Muscle layer of colon (tissue), 2 donors: Measurements from ENCODE around the gene SDF2L1.
"Not testable (repeated sequence)": the region's sequence is repeated elsewhere in the genome, so short reads cannot be mapped to it uniquely, and the experiment has no call there.

Experiments used
- H3K27ac ChIP-seq: one replicate; pipeline ENCODE4 v1.7.0; 2013; ENCODE audit warnings: low read depth, mild to moderate bottlenecking, low read length, moderate library complexity
- H3K27me3 ChIP-seq, 2 donors: one replicate each; pipeline ENCODE4 v1.7.0; 2013; ENCODE audit warnings: low read length in 2 of 2, mild to moderate bottlenecking in 2 of 2; ENCODE audit not compliant: insufficient read depth in 2 of 2, control insufficient read depth in 1 of 2
- H3K36me3 ChIP-seq: one replicate; pipeline ENCODE4 v1.7.0; 2013; ENCODE audit warnings: mild to moderate bottlenecking, low read length; ENCODE audit not compliant: insufficient read depth
- H3K4me1 ChIP-seq: one replicate; pipeline ENCODE4 v1.7.0; 2013; ENCODE audit warnings: mild to moderate bottlenecking, low read length; ENCODE audit not compliant: insufficient read depth
- H3K4me3 ChIP-seq, 2 donors: one replicate each; pipeline ENCODE4 v1.7.0; 2013; ENCODE audit warnings: low read length in 2 of 2, low read depth in 1 of 2, mild to moderate bottlenecking in 1 of 2, moderate library complexity in 1 of 2
- H3K9ac ChIP-seq: one replicate; pipeline ENCODE4 v1.7.0; 2013; ENCODE audit warnings: low read length
- H3K9me3 ChIP-seq: one replicate; pipeline ENCODE4 v1.7.0; 2013; ENCODE audit warnings: mild to moderate bottlenecking, low read length
- donor health status: abdominal sarcoma.
- donor health status: Adenocarcinoma of cecum.

The SDF2L1 gene

GRCh38 chr22:21641789-21642583 is at the start of gene SDF2L1:
TSS of gene SDF2L1 (plus strand) at chr22:21642302. CDS start at chr22:21642337, 35 bp downstream.
- Histone ChIP-seq H3K27ac (peak within 1 kb of the TSS; percentile 61), H3K9ac (peak within 1 kb of the TSS; percentile 42), H3K36me3 (no peaks in the 10 kb centered on the region), H3K4me3 (peak within 1 kb of the TSS; percentile 54 to 73), H3K4me1 (peaks cover 18% of the 10 kb centered on the region), H3K27me3 (no peaks in the 10 kb centered on the region), H3K9me3 (no peaks in the 10 kb centered on the region)

GRCh38 chr22:21592422-21592821 is 49.7 kb upstream of the SDF2L1 start:
- no peaks in the 10 kb centered on the region for H3K27me3 ChIP-seq
- no peak overlapping the region for H3K4me3 ChIP-seq
- H3K4me1 ChIP-seq = peaks cover 29% of the 10 kb centered on the region
- H3K27ac ChIP-seq = no peak overlapping the region
- no peak overlapping the region for H3K9ac ChIP-seq
- no peaks in the 10 kb centered on the region for H3K9me3 ChIP-seq
- H3K36me3 ChIP-seq = peaks cover 34% of the 10 kb centered on the region

GRCh38 chr22:21593406-21594232 is 48.5 kb upstream of the SDF2L1 start:
- Histone ChIP-seq H3K27ac (no peak overlapping the region), H3K4me1 (peaks cover 21% of the 10 kb centered on the region), H3K9ac (no peak overlapping the region), H3K9me3 (no peaks in the 10 kb centered on the region), H3K36me3 (peaks cover 34% of the 10 kb centered on the region), H3K27me3 (no peaks in the 10 kb centered on the region), H3K4me3 (no peak overlapping the region)

GRCh38 chr22:21594865-21595452 is 47.1 kb upstream of the SDF2L1 start:
- Histone ChIP-seq H3K27me3 (no peaks in the 10 kb centered on the region), H3K9me3 (no peaks in the 10 kb centered on the region), H3K36me3 (peaks cover 34% of the 10 kb centered on the region), H3K27ac (no peak overlapping the region), H3K4me3 (no peak overlapping the region), H3K9ac (no peak overlapping the region), H3K4me1 (peaks cover 21% of the 10 kb centered on the region)

- H3K4me3 ChIP-seq = not testable (repeated sequence)
- Histone ChIP-seq H3K36me3 (peaks cover 34% of the 10 kb centered on the region), H3K4me1 (peaks cover 10% of the 10 kb centered on the region)
Observed at GRCh38 chr22:21596356-21597135, 45.6 kb upstream of the SDF2L1 start.

GRCh38 chr22:21598302-21598701 is 43.8 kb upstream of the SDF2L1 start:
- Histone ChIP-seq H3K9me3 (no peaks in the 10 kb centered on the region), H3K27ac (no peak overlapping the region), H3K36me3 (peaks cover 25% of the 10 kb centered on the region), H3K4me3 (no peak overlapping the region), H3K27me3 (no peaks in the 10 kb centered on the region), H3K9ac (no peak overlapping the region), H3K4me1 (peaks cover 8% of the 10 kb centered on the region)

More at GRCh38 chr22:21596356-21597135, 45.6 kb upstream of the SDF2L1 start:
- H3K9ac ChIP-seq, H3K9me3 ChIP-seq, H3K27me3 ChIP-seq, H3K27ac ChIP-seq: not testable (repeated sequence)

GRCh38 chr22:21599053-21599893 is 42.8 kb upstream of the SDF2L1 start:
- no peak overlapping the region for H3K27ac ChIP-seq
- H3K36me3 ChIP-seq = peaks cover 15% of the 10 kb centered on the region
- H3K9ac ChIP-seq = no peak overlapping the region
- H3K4me1 ChIP-seq = peaks cover 8% of the 10 kb centered on the region
- no peaks in the 10 kb centered on the region for H3K27me3 ChIP-seq
- H3K4me3 ChIP-seq = no peak overlapping the region
- H3K9me3 ChIP-seq = no peaks in the 10 kb centered on the region

- no peak overlapping the region for H3K27ac ChIP-seq
- H3K4me1 ChIP-seq = no peaks in the 10 kb centered on the region
- no peaks in the 10 kb centered on the region for H3K36me3 ChIP-seq
- H3K9me3 ChIP-seq = no peaks in the 10 kb centered on the region
- no peak overlapping the region for H3K4me3 ChIP-seq
- no peaks in the 10 kb centered on the region for H3K27me3 ChIP-seq
- no peak overlapping the region for H3K9ac ChIP-seq
Observed at GRCh38 chr22:21602579-21602978, 39.5 kb upstream of the SDF2L1 start.

- Histone ChIP-seq H3K9ac (no peak overlapping the region), H3K9me3 (no peaks in the 10 kb centered on the region), H3K27ac (no peak overlapping the region), H3K36me3 (no peaks in the 10 kb centered on the region), H3K4me1 (no peaks in the 10 kb centered on the region), H3K27me3 (no peaks in the 10 kb centered on the region), H3K4me3 (no peak overlapping the region)
Observed at GRCh38 chr22:21603973-21604372, 38.1 kb upstream of the SDF2L1 start.

- no peak overlapping the region for H3K4me3 ChIP-seq
- H3K9me3 ChIP-seq = no peaks in the 10 kb centered on the region
- H3K4me1 ChIP-seq = no peaks in the 10 kb centered on the region
- H3K9ac ChIP-seq = no peak overlapping the region
- H3K27ac ChIP-seq = no peak overlapping the region
- peaks cover 3% of the 10 kb centered on the region for H3K36me3 ChIP-seq
- H3K27me3 ChIP-seq = no peaks in the 10 kb centered on the region
Observed at GRCh38 chr22:21605887-21606564, 36.1 kb upstream of the SDF2L1 start.
